Colonic mucosa (tissue), 4 donors: Measurements from ENCODE around the gene PTPRE. TPM values are rescaled to one million over a fixed set of nuclear protein-coding genes. Genes with fewer than 3 reads are reported as not detected.

Experiments
- DNase-seq: peaks from one replicate; pipeline ENCODE4 v3.0.0-alpha.2; 2020
- H3K27ac ChIP-seq: fragments of 200-600 bp; one replicate; pipeline ENCODE4 v1.8.0; 2021
- H3K27me3 ChIP-seq: fragments of 200-600 bp; one replicate; pipeline ENCODE4 v1.8.0; 2021
- H3K36me3 ChIP-seq: fragments of 200-600 bp; one replicate; pipeline ENCODE4 v1.8.0; 2021
- H3K4me1 ChIP-seq: fragments of 200-600 bp; one replicate; pipeline ENCODE4 v1.8.0; 2021; ENCODE audit warnings: mild to moderate bottlenecking
- H3K4me3 ChIP-seq: fragments of 200-600 bp; one replicate; pipeline ENCODE4 v1.8.0; 2021
- H3K9ac ChIP-seq, 2 donors: one replicate each; pipeline ENCODE4 v1.7.0; 2013; ENCODE audit warnings: control low read depth in 2 of 2, low read depth in 2 of 2, low read length in 2 of 2
- H3K9me3 ChIP-seq: fragments of 200-600 bp; one replicate; pipeline ENCODE4 v1.8.0; 2021
- CTCF ChIP-seq: fragments of 200-600 bp; IDR thresholded peaks from one replicate; pipeline ENCODE4 v1.8.0; 2022; ENCODE audit warnings: antibody characterized with exemption, mild to moderate bottlenecking
- intact Hi-C: fragments of 100-400 bp; cut with DNase I; formaldehyde crosslinking; loops from one replicate; pipeline ENCODE4 v1.14.1; 2022
- total RNA-seq, 2 donors: library from RNA; stranded (reverse); fragmentation: NEBNext Ultra II Directional in 1 of 2; extraction: Animal tissue kit (Norgen Biotek cat#: 25700) in 1 of 2; gene quantifications; one replicate each; pipeline ENCODE4 v1.2.1, GENCODE V29; 2021
- donor health status: healthy.
- donor health status: DM: no; HTN: no; CAD: no.
- donor health status: DM: no; HTN: no; CAD: no.

The PTPRE gene
- total RNA-seq, 2 donors from 2014 or later = 15.9 to 18.8 TPM

- Histone ChIP-seq H3K27me3 (no peaks in the 10 kb centered on the region), H3K36me3 (no peaks in the 10 kb centered on the region), H3K9me3 (no peaks in the 10 kb centered on the region), H3K9ac (no peak overlapping the region), H3K4me1 (peaks cover 6% of the 10 kb centered on the region), H3K4me3 (no peak overlapping the region), H3K27ac (peak overlapping the region; percentile 43)
- intact Hi-C loops = no loop called here
- no peak for DNase-seq
- TF ChIP-seq CTCF = no peak
Observed at GRCh38 chr10:127990846-127991542, 84.1 kb downstream of the PTPRE start.

GRCh38 chr10:127991543-127992255 is 84.8 kb downstream of the PTPRE start:
- no peaks in the 10 kb centered on the region for H3K27me3 ChIP-seq
- H3K27ac ChIP-seq = peak overlapping the region; percentile 43
- peaks cover 6% of the 10 kb centered on the region for H3K4me1 ChIP-seq
- H3K4me3 ChIP-seq = no peak overlapping the region
- no peak for TF ChIP-seq CTCF
- no peak for DNase-seq
- intact Hi-C loops = no loop called here
- no peaks in the 10 kb centered on the region for H3K9me3 ChIP-seq
- no peaks in the 10 kb centered on the region for H3K36me3 ChIP-seq
- H3K9ac ChIP-seq = no peak overlapping the region

- no peak for TF ChIP-seq CTCF
- no peak for DNase-seq
- Histone ChIP-seq H3K9me3 (no peaks in the 10 kb centered on the region), H3K4me3 (no peak overlapping the region), H3K4me1 (peaks cover 6% of the 10 kb centered on the region), H3K9ac (no peak overlapping the region), H3K36me3 (no peaks in the 10 kb centered on the region), H3K27me3 (no peaks in the 10 kb centered on the region), H3K27ac (no peak overlapping the region)
- intact Hi-C loops = no loop called here
Observed at GRCh38 chr10:127992376-127992775, 85.5 kb downstream of the PTPRE start.

GRCh38 chr10:127993056-127993690 is 86.3 kb downstream of the PTPRE start:
- DNase-seq = no peak
- peaks cover 6% of the 10 kb centered on the region for H3K4me1 ChIP-seq
- no peak overlapping the region for H3K4me3 ChIP-seq
- no peak for TF ChIP-seq CTCF
- no peaks in the 10 kb centered on the region for H3K27me3 ChIP-seq
- no peak overlapping the region for H3K9ac ChIP-seq
- no peaks in the 10 kb centered on the region for H3K36me3 ChIP-seq
- intact Hi-C loops = no loop called here
- H3K27ac ChIP-seq = no peak overlapping the region
- H3K9me3 ChIP-seq = no peaks in the 10 kb centered on the region

GRCh38 chr10:127995939-127996338 is 89.0 kb downstream of the PTPRE start:
- H3K27ac ChIP-seq = no peak overlapping the region
- no peak for TF ChIP-seq CTCF

More at GRCh38 chr10:127995939-127996338, 89.0 kb downstream of the PTPRE start:
- intact Hi-C loops = no loop called here
- Histone ChIP-seq H3K4me1 (no peaks in the 10 kb centered on the region), H3K9me3 (no peaks in the 10 kb centered on the region), H3K4me3 (no peak overlapping the region), H3K27me3 (no peaks in the 10 kb centered on the region), H3K36me3 (no peaks in the 10 kb centered on the region), H3K9ac (no peak overlapping the region)
- DNase-seq = no peak
